HepG2 (cell line): ENCODE results near the gene CTXN1. TPM values are rescaled to one million over a fixed set of nuclear protein-coding genes. Genes with fewer than 3 reads are reported as not detected.
A peak's percentile ranks its signal among the peaks of the same experiment; 100 is the strongest.

Source experiments
- ARNT ChIP-seq: fragments of 450-650 bp; IDR thresholded peaks from 2 replicates; pipeline ENCODE4 v1.6.1; 2017
- ATF7-NPFF ChIP-seq: sonication (generic); formaldehyde crosslinking; IDR thresholded peaks from 2 replicates; pipeline ENCODE4 v1.8.1; 2023; ENCODE audit warnings: mild to moderate bottlenecking, low read depth, missing genetic modification reagents, moderate library complexity
- BRCA1 ChIP-seq: sonication (generic); formaldehyde crosslinking; IDR thresholded peaks from 2 replicates; pipeline ENCODE4 v1.4.0; 2020; ENCODE audit warnings: missing genetic modification reagents
- CENPX ChIP-seq: sonication (generic); formaldehyde crosslinking; IDR thresholded peaks from 2 replicates; pipeline ENCODE4 v1.9.0; 2021; ENCODE audit warnings: mild to moderate bottlenecking, missing genetic modification reagents, moderate library complexity
- GATAD1 ChIP-seq: IDR thresholded peaks from 2 replicates; pipeline ENCODE4 v1.6.1; 2016; ENCODE audit warnings: missing genetic modification reagents, missing compliant biosample characterization
- GLI4 ChIP-seq: sonication (generic); formaldehyde crosslinking; IDR thresholded peaks from 2 replicates; pipeline ENCODE4 v1.5.1; 2020; ENCODE audit warnings: missing genetic modification reagents, mild to moderate bottlenecking, moderate library complexity, borderline replicate concordance
- KLF9 ChIP-seq: IDR thresholded peaks from 2 replicates; pipeline ENCODE4 v1.6.1; 2016; ENCODE audit warnings: low read depth
- MEF2D ChIP-seq: sonication (generic); formaldehyde crosslinking; IDR thresholded peaks from 2 replicates; pipeline ENCODE4 v1.5.1; 2020; ENCODE audit warnings: mild to moderate bottlenecking, missing genetic modification reagents
- PHF8 ChIP-seq: sonication (generic); formaldehyde crosslinking; IDR thresholded peaks from 2 replicates; pipeline ENCODE4 v1.5.0; 2020; ENCODE audit warnings: missing genetic modification reagents
- SP140L ChIP-seq: sonication (generic); formaldehyde crosslinking; IDR thresholded peaks from 2 replicates; pipeline ENCODE4 v1.4.0; 2020; ENCODE audit warnings: missing genetic modification reagents, borderline replicate concordance
- ZBTB38 ChIP-seq: sonication (generic); formaldehyde crosslinking; IDR thresholded peaks from 2 replicates; pipeline ENCODE4 v1.5.1; 2020; ENCODE audit warnings: mild to moderate bottlenecking, missing genetic modification reagents
- ZBTB7B ChIP-seq: sonication (generic); formaldehyde crosslinking; IDR thresholded peaks from 2 replicates; pipeline ENCODE4 v1.4.0; 2020; ENCODE audit warnings: missing genetic modification reagents
- ZNF282 ChIP-seq: fragments of 450-650 bp; IDR thresholded peaks from 2 replicates; pipeline ENCODE4 v1.6.1; 2018; ENCODE audit not compliant: partially characterized antibody
- ZNF33B ChIP-seq: sonication (generic); formaldehyde crosslinking; IDR thresholded peaks from 2 replicates; pipeline ENCODE4 v1.5.1; 2020; ENCODE audit warnings: mild to moderate bottlenecking, missing genetic modification reagents
- ZNF432 ChIP-seq: sonication (generic); formaldehyde crosslinking; IDR thresholded peaks from 2 replicates; pipeline ENCODE4 v1.5.0; 2020; ENCODE audit warnings: missing genetic modification reagents, mild to moderate bottlenecking, borderline replicate concordance
- ZNF557 ChIP-seq: sonication (generic); formaldehyde crosslinking; IDR thresholded peaks from 2 replicates; pipeline ENCODE4 v1.4.0; 2020; ENCODE audit warnings: missing genetic modification reagents
- ZNF563 ChIP-seq: sonication (generic); formaldehyde crosslinking; IDR thresholded peaks from 2 replicates; pipeline ENCODE4 v1.8.0; 2022; ENCODE audit warnings: mild to moderate bottlenecking, moderate library complexity, missing genetic modification reagents
- ZNF737 ChIP-seq: sonication (generic); formaldehyde crosslinking; IDR thresholded peaks from 2 replicates; pipeline ENCODE4 v1.5.0; 2020; ENCODE audit warnings: missing genetic modification reagents, mild to moderate bottlenecking, borderline replicate concordance
- polyA plus RNA-seq, 8 experiments: library from polyadenylated mRNA; depleted of rRNA in 3 of 8; stranded (reverse) in 7 of 8; unstranded in 1 of 8; fragments of >200 nt; fragmentation: Illumina TruSeq in 4 of 8; extraction: Trizol in 4 of 8; gene quantifications; 2 replicates each; pipeline versions ENCODE4 v1.2.1 to v1.2.3, GENCODE V29; 2011 to 2016; ENCODE audit warnings: low read depth in 4 of 8, missing spikeins in 1 of 8, mixed read lengths in 1 of 8; ENCODE audit not compliant: insufficient read depth in 1 of 8
- total RNA-seq, 5 experiments: library from RNA; depleted of rRNA; stranded (reverse); fragments of >200 nt; fragmentation: Illumina TruSeq; extraction: Trizol; gene quantifications; 2 replicates each; pipeline ENCODE4 v1.2.3, GENCODE V29; 2016; ENCODE audit warnings: low read depth in 1 of 5
- TF ChIP-seq, protein P1 (sequence below): sonication (generic); formaldehyde crosslinking; IDR thresholded peaks from 2 replicates; pipeline ENCODE4 v1.4.0; 2020; ENCODE audit warnings: missing genetic modification reagents, borderline replicate concordance
- TF ChIP-seq, protein P2 (sequence below): sonication (generic); formaldehyde crosslinking; IDR thresholded peaks from 2 replicates; pipeline ENCODE4 v1.5.1; 2020; ENCODE audit warnings: missing genetic modification reagents, mild to moderate bottlenecking, borderline replicate concordance
- TF ChIP-seq, protein P3 (sequence below), 2 experiments: sonication (generic) in 1 of 2; formaldehyde crosslinking in 1 of 2; IDR thresholded peaks; 2 replicates each; pipeline versions ENCODE4 v1.6.1 to v1.9.0; 2014 to 2022; ENCODE audit warnings: antibody characterized with exemption in 1 of 2, borderline replicate concordance in 1 of 2, inconsistent platforms in 1 of 2, low read depth in 1 of 2, missing genetic modification reagents in 1 of 2

The CTXN1 gene
- total and polyA plus RNA-seq, 2 of the 13 experiments (the other 11 are each of a cell fraction or from before 2014, with no cell fraction given), result 0.11 TPM; not detected in 1

DNA sequence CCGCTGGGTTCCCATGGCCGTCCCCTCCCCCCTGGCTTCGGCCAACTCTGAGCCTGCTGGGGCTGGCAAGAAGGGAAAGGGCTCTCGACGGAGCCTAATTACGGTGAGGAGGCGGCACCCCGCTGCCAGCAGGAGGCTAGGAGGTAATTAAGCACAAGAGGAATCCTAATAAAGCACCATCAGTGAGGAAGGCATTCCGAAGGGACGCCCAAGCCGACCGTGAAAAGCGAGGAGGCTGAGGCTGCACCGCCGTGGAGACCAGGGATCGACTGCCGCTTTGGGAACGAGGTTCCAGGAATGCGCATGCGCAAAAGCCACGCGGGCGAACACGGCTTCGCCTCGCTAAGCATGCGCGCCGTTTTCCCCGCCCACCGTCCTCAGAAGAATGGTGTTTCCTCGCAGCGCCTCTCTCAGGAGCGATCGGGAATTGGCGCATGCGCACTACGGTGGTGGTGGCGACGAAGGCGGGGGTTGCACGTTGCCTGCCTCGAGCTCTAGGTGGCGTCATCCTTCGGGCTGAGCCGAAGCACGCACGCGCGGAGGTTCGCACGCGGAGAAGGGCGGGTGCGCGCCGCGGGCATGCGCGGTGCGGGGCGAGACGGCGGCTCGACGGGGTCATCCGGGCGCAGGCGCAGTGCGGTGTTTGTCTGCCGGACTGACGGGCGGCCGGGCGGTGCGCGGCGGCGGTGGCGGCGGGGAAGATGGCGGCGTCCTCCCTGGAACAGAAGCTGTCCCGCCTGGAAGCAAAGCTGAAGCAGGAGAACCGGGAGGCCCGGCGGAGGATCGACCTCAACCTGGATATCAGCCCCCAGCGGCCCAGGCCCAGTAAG, 22.5 kb downstream of the CTXN1 start, which contains the start of gene MAP2K7 (continued):
- TF ChIP-seq ZNF432 (CRISPR knock-in tag), result no peak
- TF ChIP-seq ZNF737 (CRISPR knock-in tag), result no peak
- TF ChIP-seq ATF7-NPFF (CRISPR knock-in tag), result peak; percentile 85; the same call in 1 of the 2 replicates
- TF ChIP-seq GATAD1 (CRISPR knock-in tag), result peak; percentile 80
- TF ChIP-seq, protein P1, sequence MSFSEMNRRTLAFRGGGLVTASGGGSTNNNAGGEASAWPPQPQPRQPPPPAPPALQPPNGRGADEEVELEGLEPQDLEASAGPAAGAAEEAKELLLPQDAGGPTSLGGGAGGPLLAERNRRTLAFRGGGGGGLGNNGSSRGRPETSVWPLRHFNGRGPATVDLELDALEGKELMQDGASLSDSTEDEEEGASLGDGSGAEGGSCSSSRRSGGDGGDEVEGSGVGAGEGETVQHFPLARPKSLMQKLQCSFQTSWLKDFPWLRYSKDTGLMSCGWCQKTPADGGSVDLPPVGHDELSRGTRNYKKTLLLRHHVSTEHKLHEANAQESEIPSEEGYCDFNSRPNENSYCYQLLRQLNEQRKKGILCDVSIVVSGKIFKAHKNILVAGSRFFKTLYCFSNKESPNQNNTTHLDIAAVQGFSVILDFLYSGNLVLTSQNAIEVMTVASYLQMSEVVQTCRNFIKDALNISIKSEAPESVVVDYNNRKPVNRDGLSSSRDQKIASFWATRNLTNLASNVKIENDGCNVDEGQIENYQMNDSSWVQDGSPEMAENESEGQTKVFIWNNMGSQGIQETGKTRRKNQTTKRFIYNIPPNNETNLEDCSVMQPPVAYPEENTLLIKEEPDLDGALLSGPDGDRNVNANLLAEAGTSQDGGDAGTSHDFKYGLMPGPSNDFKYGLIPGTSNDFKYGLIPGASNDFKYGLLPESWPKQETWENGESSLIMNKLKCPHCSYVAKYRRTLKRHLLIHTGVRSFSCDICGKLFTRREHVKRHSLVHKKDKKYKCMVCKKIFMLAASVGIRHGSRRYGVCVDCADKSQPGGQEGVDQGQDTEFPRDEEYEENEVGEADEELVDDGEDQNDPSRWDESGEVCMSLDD (CRISPR knock-in tag), result no peak; the same call in 1 of the 2 replicates
- no peak; the same call in 1 of the 2 replicates for TF ChIP-seq KLF9 (CRISPR knock-in tag)
- TF ChIP-seq ZNF557 (CRISPR knock-in tag), result 0 out of 2 replicates have a peak, but pooled peaks have one; percentile 42
- TF ChIP-seq, protein P2, sequence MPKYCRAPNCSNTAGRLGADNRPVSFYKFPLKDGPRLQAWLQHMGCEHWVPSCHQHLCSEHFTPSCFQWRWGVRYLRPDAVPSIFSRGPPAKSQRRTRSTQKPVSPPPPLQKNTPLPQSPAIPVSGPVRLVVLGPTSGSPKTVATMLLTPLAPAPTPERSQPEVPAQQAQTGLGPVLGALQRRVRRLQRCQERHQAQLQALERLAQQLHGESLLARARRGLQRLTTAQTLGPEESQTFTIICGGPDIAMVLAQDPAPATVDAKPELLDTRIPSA, result no peak
- peak; percentile 95; the same call in 1 of the 2 replicates for TF ChIP-seq GLI4 (CRISPR knock-in tag)
- TF ChIP-seq ARNT, result no peak
- TF ChIP-seq MEF2D (CRISPR knock-in tag), result peak; percentile 89
- TF ChIP-seq CENPX, result no peak
- TF ChIP-seq ZNF282, result no peak
- no peak for TF ChIP-seq SP140L (CRISPR knock-in tag)
- no peak; the same call in 1 of the 2 replicates for TF ChIP-seq ZNF563 (CRISPR knock-in tag)
- TF ChIP-seq BRCA1, result peak; percentile 77; the same call in 1 of the 2 replicates
- peak; percentile 84 for TF ChIP-seq ZNF33B (CRISPR knock-in tag)
- TF ChIP-seq, protein P3, sequence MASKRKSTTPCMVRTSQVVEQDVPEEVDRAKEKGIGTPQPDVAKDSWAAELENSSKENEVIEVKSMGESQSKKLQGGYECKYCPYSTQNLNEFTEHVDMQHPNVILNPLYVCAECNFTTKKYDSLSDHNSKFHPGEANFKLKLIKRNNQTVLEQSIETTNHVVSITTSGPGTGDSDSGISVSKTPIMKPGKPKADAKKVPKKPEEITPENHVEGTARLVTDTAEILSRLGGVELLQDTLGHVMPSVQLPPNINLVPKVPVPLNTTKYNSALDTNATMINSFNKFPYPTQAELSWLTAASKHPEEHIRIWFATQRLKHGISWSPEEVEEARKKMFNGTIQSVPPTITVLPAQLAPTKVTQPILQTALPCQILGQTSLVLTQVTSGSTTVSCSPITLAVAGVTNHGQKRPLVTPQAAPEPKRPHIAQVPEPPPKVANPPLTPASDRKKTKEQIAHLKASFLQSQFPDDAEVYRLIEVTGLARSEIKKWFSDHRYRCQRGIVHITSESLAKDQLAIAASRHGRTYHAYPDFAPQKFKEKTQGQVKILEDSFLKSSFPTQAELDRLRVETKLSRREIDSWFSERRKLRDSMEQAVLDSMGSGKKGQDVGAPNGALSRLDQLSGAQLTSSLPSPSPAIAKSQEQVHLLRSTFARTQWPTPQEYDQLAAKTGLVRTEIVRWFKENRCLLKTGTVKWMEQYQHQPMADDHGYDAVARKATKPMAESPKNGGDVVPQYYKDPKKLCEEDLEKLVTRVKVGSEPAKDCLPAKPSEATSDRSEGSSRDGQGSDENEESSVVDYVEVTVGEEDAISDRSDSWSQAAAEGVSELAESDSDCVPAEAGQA (IDR thresholded peaks at IDR 0.05; ENCODE audit: low read depth), result no peak
- TF ChIP-seq, protein P3 (CRISPR knock-in tag; IDR thresholded peaks at IDR 0.05; ENCODE audit: borderline replicate concordance), result no peak
- TF ChIP-seq ZBTB7B (CRISPR knock-in tag), result peak; percentile 62; the same call in 1 of the 2 replicates
- TF ChIP-seq ZBTB38 (CRISPR knock-in tag), result peak; percentile 85
- peak; percentile 69 for TF ChIP-seq PHF8 (CRISPR knock-in tag)
